ENCODE results near the gene LAMA1.

Gene LAMA1

DNA sequence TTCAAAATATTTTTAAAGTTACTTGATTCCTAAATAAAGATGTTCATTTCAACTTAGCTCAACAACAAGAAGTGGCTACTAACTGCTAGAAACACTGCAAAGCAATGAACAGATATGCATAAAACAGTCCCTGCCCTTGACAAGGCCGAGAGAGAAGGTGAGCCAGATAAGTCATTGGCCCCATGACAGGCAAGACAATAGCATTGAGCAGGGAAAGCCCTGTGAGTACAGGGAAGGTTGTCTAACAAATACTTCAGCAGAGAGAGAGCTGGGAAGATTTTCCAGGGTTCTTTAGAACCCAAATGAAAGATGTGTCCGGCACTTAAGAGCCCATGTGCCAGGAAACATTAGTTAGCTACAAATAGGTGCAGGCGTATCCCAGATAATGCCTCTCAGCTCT is 4.7 kb downstream of the LAMA1 start:
- no peak overlapping the region for H3K4me3 ChIP-seq (ENCODE audit: low read depth, low read length)
- no peak for DNase-seq (ENCODE audit: low read depth, low spot score)
- TF ChIP-seq, protein P1, sequence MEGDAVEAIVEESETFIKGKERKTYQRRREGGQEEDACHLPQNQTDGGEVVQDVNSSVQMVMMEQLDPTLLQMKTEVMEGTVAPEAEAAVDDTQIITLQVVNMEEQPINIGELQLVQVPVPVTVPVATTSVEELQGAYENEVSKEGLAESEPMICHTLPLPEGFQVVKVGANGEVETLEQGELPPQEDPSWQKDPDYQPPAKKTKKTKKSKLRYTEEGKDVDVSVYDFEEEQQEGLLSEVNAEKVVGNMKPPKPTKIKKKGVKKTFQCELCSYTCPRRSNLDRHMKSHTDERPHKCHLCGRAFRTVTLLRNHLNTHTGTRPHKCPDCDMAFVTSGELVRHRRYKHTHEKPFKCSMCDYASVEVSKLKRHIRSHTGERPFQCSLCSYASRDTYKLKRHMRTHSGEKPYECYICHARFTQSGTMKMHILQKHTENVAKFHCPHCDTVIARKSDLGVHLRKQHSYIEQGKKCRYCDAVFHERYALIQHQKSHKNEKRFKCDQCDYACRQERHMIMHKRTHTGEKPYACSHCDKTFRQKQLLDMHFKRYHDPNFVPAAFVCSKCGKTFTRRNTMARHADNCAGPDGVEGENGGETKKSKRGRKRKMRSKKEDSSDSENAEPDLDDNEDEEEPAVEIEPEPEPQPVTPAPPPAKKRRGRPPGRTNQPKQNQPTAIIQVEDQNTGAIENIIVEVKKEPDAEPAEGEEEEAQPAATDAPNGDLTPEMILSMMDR (IDR thresholded peaks at IDR 0.05; ENCODE audit: low read depth, low read length), result no peak
- in situ Hi-C loops (cut with HindIII; ENCODE audit: low sequenced_read_pairs), result no loop called here

DNA sequence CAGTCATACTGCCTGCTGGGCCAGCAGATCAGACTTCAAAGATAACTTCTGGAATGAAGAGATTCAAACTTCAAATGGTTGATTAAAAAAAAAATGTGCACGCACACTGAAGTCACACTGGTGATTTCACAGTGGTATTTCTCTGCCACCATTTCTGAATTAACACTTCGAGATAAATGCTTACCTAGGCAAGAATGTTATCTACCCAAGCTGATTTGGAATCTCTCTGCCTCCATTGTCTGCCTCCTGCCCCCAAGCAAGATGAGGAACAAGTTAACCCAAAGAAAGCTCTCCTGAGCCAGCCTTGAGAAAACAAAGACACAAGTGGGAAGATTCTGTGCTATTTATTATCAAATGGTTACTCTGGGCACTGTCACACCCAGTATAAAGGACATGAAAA is 6.5 kb downstream of the LAMA1 start:
- no peak for DNase-seq (ENCODE audit: low read depth, low spot score)
- TF ChIP-seq, protein P1 (IDR thresholded peaks at IDR 0.05; ENCODE audit: low read depth, low read length), result no peak
- H3K4me3 ChIP-seq (ENCODE audit: low read depth, low read length), result no peak overlapping the region
- in situ Hi-C loops (cut with HindIII; ENCODE audit: low sequenced_read_pairs), result no loop called here

DNA sequence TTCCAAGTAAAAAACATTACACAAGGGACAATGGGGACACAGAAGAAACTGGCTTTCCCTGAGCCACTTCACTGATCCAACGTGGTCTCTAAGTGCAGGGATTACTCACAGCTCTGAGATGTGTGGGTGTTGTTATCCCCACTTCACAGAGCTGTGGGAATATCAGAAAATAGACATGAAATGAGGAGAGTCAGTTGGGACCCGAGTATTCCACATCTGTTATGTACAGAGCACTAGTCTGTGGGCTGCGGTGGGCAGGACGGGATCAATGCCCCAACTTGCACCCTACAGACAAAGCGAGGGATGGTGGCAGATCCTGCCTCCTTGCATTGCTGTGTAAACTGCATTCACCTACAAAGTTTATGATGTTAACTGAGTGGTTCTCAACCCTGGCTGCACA is 11.7 kb downstream of the LAMA1 start:
- no peak overlapping the region for H3K4me3 ChIP-seq (ENCODE audit: low read depth, low read length)
- in situ Hi-C loops (cut with HindIII; ENCODE audit: low sequenced_read_pairs), result no loop called here
- TF ChIP-seq, protein P1 (IDR thresholded peaks at IDR 0.05; ENCODE audit: low read depth, low read length), result no peak
- DNase-seq (ENCODE audit: low read depth, low spot score), result no peak

DNA sequence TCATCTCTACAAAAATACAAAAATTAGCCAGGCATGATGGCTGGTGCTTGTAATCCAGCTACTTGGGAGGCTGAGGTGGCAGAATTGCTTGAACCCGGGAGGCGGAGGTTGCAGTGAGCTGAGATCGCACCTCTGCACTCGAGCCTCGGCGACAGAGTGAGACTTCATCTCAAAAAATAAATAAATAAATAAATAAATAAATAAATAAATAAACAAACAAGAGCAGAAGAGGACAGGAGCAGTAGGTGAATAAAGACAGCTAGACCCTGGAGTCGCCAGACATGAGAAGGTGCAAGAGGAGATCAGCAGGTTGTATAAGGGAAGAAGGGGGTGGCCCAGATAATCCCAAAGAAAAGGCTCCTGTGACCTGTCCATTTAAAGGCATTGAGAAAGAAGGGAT is 12.3 kb downstream of the LAMA1 start:
- in situ Hi-C loops (cut with HindIII; ENCODE audit: low sequenced_read_pairs), result no loop called here
- TF ChIP-seq, protein P1 (IDR thresholded peaks at IDR 0.05; ENCODE audit: low read depth, low read length), result no peak
- DNase-seq (ENCODE audit: low read depth, low spot score), result no peak
- no peak overlapping the region for H3K4me3 ChIP-seq (ENCODE audit: low read depth, low read length)

DNA sequence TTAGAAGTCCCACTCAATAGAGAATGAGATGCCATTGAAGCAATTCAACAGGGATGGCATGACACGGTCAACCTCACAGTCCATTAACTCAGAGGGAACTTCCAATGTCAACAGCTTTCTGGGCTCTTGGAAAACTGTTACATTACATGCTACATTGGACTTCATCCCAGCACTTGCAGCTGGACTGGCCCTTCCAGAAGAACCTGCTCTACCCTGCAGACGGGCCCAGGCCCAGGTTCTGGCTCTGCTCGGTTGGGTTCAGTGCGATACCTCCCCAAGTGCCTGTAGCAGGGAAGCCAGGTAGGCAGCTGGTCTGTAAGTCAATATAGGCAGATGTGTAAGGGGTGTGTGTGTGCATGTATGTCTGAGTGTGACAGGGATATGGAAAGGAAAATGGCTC is 12.9 kb downstream of the LAMA1 start:
- no peak overlapping the region for H3K4me3 ChIP-seq (ENCODE audit: low read depth, low read length)
- DNase-seq (ENCODE audit: low read depth, low spot score), result no peak
- in situ Hi-C loops (cut with HindIII; ENCODE audit: low sequenced_read_pairs), result no loop called here
- TF ChIP-seq, protein P1 (IDR thresholded peaks at IDR 0.05; ENCODE audit: low read depth, low read length), result no peak

DNA sequence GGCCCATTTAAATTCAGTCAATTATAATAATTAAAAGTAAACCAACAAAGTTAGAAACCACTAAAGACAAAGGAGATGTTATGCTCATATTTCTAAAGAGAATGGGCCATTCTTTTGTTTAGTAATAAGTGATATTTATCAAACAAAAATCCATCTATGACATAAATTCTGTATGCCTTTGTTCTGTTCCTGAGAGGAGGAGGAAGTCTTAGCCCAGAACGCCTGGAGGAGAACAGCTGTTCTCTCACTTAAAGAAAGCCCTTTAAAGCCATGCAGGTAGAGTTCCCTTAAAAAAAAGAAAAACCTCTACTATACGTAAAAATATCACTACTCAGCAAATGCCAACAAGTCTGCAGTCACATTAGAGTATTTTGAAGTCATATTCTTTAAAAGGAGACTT is 15.5 kb downstream of the LAMA1 start:
- in situ Hi-C loops (cut with HindIII; ENCODE audit: low sequenced_read_pairs), result no loop called here
- TF ChIP-seq, protein P1 (IDR thresholded peaks at IDR 0.05; ENCODE audit: low read depth, low read length), result no peak
- H3K4me3 ChIP-seq (ENCODE audit: low read depth, low read length), result no peak overlapping the region

DNA sequence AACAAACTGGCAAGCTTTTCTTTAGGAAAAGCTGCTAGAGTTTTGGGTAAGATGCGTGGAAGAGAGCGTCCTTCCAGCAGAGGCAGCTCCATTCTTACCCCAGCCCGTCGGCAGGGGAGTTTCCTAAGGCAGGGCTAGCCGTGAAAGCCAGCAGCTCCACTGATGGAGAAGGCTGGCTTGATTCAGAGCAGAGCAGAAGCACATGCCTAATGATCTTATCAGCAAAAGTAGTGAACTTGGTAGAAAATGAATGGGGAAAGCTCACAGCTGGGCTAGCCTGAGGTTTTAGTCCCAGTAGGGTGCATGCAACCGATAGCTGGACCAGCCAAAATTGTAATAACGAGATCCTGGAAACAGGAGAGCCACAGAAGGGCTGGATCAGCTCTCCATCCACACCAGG is 20.8 kb downstream of the LAMA1 start:
- H3K4me3 ChIP-seq (ENCODE audit: low read depth, low read length), result no peak overlapping the region
- in situ Hi-C loops (cut with HindIII; ENCODE audit: low sequenced_read_pairs), result no loop called here
- peak; percentile 19 for DNase-seq (ENCODE audit: low read depth, low spot score)
- TF ChIP-seq, protein P1 (IDR thresholded peaks at IDR 0.05; ENCODE audit: low read depth, low read length), result no peak

More for the DNA sequence above, 15.5 kb downstream of the LAMA1 start:
- no peak for DNase-seq (ENCODE audit: low read depth, low spot score)
